Epidermal melanocyte (primary cell): ENCODE results near the gene VPS41.
A peak's percentile ranks its signal among the peaks of the same experiment; 100 is the strongest.
"Not testable (repeated sequence)": the region's sequence is repeated elsewhere in the genome, so short reads cannot be mapped to it uniquely, and the experiment has no call there.

Source experiments
- DNase-seq: peaks from one replicate; pipeline ENCODE4 v3.0.0; 2011; ENCODE audit warnings: low spot score; ENCODE audit not compliant: insufficient read length

Gene VPS41

DNA sequence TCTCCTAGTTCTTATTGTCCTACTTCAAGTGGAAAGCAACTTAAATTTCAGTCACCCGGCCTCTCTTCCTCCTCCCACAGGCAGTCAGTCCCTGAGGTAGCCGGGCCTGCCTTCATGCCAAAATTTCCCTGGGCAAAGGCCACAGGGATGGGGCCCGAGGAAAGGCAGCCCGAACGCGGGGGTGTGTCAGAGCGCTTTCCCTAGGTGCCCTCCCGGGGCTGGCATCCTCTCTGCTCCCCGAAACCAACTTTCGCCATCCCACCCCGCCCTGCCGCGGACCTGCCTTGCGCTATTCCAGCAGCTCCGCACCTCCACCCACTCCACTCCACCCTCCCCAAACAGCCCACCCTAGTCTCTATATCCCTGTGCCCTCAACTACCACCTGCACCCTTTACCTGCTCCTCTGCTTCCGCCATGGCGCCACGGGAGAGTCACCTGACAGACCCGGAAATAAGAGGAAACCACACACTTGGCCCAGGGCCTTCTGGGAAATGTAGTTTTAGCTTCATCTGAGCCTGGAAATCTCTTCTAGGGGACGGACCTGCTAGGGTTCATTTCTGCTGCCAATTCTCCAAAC, at the start of gene VPS41:
TSS of gene VPS41 (minus strand) at position 433 of the 577 bp plus-strand sequence. CDS start at position 416, 17 bp downstream.
- DNase-seq = peak; percentile 85

DNA sequence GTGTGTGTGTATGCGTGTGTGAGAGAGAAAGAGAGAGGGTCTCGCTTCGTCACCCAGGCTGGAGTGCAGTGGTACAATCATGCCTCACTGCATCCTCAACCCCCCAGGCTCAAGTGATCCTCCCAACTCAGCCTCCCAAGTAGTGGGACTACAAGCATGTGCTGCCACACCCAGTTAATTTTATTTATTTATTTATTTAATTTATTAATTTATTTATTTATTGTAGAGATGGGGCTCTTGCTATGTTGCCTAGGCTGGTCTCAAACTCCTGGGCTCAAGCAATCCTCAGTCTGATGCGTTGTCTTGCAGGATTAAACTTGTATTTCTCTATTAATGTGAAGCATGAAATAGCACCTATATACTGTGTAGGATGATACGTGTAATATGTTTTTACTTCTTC, 46.9 kb upstream of the VPS41 start:
- no peak for DNase-seq

DNA sequence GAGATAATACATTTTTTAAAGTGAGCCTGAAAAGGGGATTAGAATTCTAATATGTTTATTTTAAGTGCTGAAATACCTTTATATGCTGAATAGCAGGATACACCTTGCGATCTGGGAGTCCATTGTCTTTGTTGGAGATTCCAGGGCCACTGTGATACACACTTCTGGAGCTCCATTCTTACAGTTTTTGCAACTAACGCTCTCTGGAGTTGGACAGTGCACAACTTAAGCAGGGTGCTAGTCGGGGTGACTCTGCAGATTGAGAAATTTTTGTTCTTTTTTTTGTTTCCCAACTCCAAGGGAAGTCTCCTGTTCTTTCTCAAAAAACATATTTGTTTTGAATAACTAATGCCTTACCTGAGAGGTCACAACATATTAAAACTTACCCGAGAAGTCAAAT, 45.0 kb upstream of the VPS41 start:
- DNase-seq = no peak

DNA sequence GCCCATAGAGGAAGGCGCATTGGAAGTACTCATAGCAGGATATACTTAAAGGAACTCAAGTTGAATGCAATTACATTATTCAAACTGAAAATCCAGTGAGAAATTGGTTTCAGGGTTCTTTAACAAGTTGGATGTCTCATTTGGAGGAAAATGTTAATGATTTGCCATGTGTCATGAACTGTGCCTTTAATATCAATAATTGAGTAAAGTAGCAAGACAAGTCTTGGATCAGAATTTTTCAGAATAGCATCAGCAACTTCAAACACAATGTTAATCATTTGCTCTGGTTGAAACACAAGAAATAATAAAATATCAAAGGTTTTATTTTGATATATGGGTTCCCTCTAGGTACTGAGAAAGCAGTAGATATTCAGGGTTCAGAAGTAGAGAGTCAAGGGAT, 44.2 kb upstream of the VPS41 start:
- no peak for DNase-seq

DNA sequence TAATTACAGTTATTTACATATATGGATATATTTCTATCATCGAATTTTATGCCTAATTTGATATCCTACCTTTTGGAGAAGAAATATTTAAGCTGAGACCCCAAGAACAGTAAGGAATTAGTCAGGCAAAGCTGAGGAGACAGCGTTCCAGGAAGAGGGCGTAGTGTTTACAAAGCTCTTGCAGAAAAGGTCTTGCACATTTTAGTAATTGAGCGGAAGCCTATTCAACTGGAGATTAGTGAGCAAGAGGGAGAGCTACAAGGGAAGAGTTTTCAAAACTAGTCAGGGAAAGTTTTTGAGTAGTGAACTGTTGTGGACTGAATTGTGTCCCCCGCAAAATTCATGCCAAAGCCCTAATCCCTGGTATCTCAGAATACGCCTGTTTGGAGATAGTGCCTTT, 42.2 kb upstream of the VPS41 start:
- no peak for DNase-seq

DNA sequence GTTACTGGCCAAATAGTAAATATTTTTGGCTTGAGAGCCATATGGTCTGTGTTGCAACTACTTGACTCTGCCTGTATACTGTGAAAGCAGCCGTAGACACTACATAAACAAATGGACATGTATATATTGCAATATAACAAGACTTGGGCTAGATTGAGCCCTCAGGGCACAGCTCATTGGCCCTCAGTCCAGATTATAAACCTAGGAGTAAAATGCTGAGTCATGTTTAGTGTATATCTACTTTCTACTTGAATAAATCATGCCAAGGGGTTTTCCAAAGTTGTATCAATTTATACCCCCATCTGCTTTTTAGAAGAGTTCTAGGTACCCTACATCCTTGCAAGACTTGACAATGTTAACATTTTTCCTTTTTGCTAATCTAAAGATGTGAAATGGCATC, 41.3 kb upstream of the VPS41 start:
- no peak for DNase-seq

DNA sequence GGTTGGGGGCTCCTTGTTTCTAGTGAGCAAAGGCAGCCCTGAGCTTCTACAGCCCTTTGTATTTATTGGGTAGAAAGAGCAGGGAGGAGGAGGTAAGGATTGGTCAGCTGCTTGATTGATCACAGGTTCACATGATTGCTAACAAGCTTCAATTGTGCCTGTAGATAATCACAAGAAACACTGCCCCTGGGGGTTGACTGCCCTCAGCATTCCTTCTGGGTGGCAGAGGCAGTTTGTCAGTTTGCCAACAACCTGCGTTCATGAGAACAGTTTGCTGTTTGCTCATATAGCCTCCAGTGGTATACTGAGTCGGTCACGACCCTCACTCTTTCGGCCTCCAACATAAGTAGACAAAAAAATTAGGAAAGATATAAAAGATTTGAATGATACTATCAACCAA, 38.5 kb upstream of the VPS41 start:
- DNase-seq = not testable (repeated sequence)

DNA sequence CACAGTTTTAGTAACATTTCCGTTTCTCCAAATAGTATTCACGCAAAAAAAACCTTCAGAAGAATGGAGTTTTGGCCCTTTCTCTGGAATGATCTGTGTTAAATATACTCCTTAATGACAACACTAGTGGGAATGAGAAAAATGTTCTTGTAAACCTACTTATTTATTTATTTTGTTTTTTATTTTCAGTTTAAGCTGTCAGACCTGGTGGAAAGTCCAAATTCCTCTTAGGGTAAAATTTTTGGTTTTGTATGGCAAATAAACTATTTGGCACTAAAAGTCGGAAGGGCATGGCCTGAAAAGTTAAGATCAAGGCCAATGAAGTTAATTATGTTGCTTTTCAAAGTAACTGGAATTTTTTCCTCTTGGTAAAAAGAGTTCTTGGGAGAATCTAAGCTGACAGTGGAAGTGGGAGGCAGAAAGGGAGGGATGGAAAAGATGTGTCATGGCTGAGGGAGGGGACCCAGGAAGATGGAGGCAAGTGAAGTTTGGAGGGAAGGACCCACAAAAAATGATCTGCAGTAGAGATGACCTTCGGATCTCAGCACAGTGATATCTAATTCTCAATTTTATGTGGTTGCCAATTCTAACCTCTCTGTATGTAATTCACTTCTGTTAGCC, 33.5 kb upstream of the VPS41 start:
- no peak for DNase-seq

DNA sequence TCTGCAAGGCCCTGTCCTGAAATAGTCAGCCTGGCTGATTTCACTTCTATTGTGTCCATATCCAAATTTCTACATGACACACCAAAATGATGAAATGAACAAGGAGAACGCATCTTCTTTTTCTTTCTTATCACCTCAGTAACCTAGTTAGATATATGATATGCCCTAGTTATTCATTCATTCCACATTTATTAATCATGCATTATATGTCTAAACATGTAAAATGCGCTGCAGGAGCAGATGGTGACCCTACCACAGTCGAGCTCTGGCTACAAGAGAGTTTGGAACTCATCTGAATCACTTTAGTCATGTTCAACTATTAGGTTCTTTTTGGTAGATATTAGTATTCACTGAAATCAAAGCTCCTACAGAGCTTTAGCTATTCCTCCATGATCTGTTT, 31.8 kb upstream of the VPS41 start:
- DNase-seq = no peak

DNA sequence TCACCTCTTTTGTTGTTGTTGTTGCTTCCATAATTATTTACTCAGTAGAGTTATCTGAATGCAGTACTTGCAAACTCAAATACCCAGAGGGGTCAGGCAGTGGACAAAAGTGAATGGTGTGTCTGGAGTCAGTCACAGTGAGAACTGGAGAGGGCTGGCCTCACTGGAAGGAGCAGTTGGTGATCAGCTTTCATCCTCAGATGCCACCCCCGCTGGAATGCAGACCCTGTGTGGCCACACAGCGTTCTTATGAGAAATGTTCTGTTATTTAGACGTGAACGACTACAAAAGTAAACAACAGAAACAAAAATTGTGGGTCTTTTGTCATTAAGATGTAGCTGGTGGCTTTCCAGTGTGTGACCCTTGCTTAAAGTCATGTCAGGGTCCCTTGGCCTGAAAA, 29.6 kb upstream of the VPS41 start:
- no peak for DNase-seq

DNA sequence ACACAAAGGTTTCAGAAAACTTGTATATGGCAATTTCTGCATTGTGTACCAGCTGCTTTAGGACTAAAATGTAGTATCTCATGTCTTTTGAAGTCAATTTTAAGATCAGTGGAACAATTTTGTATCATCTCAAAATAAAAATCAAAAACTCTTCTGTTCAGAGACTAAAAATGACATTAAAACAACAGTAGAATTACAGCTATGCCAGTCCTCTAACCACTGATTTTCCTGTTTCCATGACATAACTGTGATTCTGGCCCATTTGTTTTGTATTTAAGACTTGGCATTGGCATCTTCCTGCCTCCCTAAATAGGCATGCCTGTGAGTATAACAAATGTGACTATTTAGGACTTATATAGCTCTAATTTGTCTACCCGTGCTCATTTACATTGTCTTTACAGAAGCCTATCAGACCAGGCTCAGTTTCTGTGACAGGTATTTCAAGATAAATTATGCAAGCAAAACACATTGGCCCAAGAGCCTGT, 29.1 kb upstream of the VPS41 start:
- no peak for DNase-seq

DNA sequence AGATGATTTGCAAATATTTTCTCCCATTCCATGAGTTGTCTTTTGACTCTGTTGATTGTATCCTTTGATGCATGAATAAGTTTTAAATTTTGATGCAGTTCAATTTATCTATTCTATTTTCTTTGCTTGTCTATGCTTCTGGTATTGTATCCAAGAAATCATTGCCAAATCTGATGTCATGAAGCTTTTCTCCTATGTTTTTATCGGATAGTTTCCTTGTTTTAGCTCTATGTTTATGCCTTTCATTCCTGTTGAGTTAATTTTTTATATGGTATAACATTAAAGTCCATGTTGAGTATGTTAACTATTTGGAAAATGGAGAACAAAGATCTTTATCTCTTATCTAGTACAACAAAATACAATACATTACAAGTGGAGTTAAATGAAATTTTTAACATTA, 27.6 kb upstream of the VPS41 start:
- no peak for DNase-seq

DNA sequence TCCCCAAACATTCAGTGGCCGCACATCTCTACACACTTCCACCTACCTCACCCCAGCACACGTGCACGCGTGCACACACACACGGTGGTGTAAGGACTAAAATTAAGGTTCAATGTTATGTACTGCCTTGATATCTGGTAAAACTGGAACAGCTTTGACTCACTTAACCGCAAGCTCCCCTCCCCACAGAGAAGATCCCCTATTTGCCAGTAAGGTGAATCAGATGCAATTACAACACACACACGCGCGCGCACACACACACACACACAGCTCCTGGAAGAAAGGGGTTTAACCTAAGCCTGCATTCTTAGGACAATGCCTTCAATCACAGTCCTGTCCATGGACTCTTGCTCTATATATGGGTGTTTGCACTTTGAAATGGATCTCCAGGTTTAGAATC, 25.5 kb upstream of the VPS41 start:
- no peak for DNase-seq

DNA sequence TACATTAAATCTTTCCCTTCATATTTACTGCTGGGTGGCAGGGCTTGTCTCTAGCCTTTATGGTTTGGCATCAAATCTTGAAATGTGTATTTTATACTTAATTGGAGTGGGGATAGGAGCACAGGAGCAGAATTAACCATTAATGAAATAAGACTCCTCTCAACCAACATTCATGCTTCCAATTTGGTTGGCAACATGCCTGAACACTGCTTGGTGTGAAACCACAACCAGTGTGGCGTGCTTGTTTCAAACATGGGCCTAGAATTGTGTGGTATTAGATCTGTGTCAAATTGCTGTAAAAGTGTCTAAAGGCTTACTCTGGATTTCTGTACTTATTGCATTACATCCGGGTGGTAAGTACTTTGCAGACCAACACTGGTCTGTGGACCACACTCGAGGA, 25.1 kb upstream of the VPS41 start:
- no peak for DNase-seq

DNA sequence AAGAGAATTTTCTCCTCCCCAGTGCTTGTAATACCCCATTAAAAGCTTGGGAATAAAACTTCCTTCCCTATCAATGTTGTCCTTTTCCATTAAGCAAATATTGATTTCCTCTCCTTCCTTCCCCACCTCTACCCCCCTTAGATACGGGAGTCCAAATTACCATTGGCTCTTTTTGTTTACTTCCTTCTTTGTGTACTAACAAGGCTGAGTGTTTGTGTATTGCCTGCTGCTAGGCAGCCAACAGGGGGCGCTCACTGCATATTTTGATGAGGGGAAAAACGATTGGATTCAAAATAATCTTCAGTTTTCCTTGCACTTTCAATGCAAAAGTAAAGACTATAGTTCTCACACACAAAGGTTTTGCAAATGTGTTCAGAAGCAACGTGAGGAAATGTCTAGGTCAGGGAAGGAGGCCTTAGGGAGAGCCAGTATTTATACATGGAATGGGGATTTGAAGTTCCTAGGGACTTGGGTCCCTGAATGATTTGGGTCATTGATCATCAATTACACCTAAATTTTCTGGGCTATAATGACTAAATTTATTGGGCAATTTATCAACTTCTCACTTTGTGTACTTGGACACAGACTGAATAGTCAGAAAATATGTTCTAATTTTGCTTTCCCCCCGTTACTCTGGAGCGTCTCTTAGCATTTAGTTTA, 23.6 kb upstream of the VPS41 start:
- no peak for DNase-seq

DNA sequence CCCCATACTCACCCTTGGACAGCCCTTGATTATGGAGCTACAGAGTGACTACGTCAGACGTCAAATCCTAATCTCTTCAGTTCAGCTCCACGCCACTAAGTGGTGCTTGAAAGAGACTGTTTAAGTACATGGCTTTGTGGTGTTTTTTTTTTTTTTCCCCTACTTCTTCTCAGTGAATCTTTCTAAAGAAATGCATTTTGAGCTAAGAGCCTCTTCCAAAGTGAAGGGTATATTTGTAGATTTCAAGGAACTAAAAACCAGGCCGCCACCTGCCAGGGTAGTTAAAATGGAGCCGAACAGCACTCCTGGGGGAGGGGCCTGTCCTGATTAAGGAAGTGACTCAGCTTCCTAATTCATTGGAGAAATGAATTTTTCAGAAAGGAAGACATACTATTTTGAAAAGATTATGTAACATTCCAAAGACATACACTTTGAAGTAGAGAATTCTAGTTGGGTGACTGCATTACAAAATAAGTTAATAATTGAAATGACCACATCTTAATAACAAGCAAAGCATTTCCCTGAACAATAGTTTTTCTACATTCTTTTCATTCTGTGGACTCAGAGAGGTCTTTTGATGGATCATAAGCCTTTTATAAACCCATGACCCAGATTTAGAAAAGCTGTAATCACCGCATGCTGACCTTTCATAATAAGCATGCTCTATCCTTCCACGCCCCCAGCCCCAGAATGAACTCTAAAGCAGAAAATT, 20.6 kb upstream of the VPS41 start:
- DNase-seq = no peak

DNA sequence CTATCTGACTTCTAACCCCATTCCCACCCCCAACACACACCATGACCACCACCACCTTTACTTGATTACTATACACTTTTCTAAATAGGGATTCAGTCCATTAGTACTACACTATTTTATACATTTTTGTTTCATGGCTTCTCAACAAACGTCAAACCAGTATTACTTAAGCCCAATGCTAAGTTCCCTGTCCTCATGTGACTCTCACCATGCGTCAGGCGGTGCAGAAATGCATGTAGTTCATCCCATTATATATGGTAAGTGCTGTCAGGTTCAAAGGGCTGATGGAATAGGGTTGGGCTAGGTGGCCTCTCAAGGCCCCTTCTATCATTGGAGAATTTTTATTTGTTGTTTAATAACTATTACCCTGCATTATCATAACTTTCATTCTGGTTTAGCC, 19.5 kb upstream of the VPS41 start:
- no peak for DNase-seq

DNA sequence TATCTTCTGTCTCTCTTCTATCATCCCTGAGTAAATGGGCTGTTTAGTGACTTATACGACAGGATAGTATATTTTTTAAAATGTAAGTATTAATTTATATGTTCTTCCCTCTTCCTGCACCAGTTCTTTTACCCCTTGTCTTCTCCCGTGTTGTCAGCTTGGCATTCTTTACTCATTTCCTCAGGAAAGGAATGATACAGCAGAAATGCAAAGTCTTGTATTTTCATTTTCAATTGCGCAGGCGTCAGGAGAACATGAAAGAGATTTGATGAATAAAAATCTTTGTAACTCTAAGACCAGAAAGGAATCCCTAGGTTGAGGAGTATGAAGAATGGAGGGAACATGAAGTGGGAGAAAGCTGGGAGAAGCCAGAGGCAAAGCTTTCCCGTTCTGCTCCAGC, 18.8 kb upstream of the VPS41 start:
- DNase-seq = no peak

DNA sequence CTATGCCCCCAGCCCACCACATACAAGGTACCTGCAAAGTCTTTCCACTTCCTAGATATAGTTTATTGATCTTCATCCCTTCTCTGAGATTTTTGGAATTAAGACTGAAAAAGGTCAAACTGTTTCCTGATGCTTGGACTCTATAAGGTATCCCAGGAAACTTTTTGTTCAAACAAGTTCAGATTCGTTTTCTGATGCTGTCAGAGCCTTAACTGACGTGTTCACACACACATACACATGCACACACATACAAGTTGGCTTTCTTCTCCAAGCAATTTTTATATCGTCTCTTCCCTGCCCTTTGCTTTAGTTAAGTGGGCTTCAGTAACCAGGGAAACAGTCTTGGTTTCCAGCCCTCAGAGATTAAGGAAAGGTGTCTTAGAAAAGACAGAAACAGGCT, 11.7 kb upstream of the VPS41 start:
- no peak for DNase-seq

DNA sequence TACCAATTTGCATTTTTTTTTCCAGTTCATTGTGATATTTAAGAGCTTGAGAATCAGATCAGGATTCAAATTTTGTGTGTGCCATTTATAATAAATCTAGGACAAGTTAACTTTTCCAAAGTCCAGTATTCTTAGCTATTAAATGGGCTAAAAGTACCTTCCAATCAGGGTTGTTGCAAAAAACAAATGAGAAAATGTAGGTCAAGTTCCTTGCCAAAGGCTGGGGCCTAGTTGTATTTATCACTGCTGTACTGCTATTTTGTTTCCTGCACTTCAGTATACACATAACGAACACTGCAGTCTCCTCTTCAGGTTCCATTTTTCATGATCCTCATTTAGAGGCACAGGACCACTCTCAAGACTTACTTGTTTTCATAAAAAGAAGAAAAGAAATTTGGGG, 7.4 kb upstream of the VPS41 start:
- no peak for DNase-seq

DNA sequence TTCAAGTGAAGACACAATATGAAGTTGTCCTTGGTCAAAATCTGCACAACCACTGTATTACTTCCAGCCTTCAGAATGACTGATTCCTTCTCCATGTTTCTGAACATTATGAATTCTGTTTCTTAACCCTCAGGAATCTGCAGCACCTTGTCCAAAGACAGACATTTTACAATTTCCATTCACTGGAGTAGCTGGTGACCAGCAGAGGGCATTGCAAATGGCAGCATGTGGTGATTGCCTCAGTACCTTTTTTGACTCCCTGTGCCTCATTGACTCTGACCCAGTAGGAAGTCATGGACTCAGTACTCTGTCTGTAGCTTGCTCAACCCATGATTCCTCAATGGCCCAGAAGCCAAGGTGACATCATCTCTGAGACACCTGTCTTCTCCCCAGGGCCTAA, 879 bp upstream of the VPS41 start:
- no peak for DNase-seq

DNA sequence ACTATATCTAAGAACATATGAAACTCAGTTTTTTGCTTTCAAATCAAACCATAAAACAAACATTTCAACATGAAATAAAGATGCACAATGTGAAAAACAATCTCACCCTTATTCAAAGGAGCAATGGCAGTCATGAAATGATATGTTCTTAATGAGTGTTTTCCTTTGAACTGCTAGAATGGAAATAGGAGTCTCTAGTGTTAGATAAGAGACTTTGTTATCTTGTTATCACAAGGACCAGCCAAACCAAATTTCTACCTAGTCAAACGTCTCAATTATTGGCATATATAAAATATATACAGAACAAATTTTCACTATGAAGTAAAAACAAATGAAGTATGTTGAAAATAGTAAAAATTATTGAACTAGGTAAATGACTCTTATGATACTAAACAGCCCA, 1.2 kb downstream of the VPS41 start:
- no peak for DNase-seq
